HG02852 (cell line): ENCODE data around the gene ZNF236.
"Not testable (repeated sequence)": the region's sequence is repeated elsewhere in the genome, so short reads cannot be mapped to it uniquely, and the experiment has no call there.

Experiments
- ATAC-seq: cut with Tn5 transposase; IDR thresholded peaks from one replicate; pipeline ENCODE4 v1.9.1; 2021; ENCODE audit warnings: mild to moderate bottlenecking, moderate library complexity; ENCODE audit not compliant: unreplicated experiment

ZNF236 gene

GRCh38 chr18:76822506-76823160 lies at the start of gene ZNF236:
TSS of gene ZNF236 (plus strand) at chr18:76822557. CDS start at chr18:76822608, 51 bp downstream.
- ATAC-seq = peak; percentile 36

DNA sequence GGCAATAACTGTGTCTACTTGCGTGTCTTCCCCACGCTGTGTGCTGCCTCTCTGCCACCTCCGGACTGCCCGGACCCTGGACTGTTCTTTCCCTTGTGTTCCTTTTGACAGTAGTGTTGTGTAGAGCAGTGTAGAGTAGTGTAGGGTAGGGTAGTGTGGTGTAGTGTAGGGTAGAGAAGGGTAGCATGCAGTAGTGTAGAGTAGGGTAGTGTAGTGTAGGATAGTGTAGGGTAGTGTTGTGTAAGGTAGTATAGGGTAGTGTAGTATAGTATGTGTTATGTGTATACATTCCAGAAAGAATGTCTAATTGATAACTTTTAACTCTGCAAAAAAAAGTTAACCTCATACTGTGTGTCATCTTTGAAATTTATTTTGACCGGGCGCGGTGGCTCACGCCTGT lies 49.7 kb upstream of the ZNF236 start:
- no peak for ATAC-seq

GRCh38 chr18:76777036-76777435 lies 45.3 kb upstream of the ZNF236 start:
- ATAC-seq = not testable (repeated sequence)

DNA sequence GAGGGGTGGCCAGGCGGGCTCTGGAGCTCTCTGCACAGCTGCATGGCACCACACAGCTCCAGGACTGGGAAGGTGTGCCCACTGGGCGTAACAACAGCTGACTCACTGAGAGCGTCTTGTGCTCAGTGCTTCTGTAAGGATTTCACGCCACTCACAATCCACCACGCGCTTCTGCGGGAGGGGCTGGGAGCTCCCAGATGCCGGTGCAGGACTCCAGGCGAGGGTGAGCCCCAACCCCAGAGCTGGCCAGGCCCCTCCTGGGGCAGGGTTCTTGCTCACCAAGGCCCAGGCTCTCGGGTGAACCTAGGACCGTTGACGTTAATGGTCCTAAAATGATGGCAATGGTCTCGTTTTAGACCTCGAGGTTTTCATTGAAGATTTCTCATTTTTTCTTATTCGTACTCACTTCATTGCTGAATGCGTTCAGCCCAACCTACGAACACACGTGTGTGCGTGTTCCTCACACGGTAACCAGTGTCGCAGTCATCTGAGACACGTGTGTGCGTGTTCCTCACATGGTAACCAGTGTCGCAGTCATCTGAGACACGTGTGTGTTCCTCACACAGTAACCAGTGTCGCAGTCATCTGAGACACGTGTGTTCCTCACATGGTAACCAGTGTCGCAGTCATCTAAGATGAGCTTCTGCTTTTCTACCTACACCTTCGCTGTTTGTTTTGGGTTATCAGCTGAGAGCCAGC lies 38.4 kb upstream of the ZNF236 start:
- ATAC-seq = no peak

DNA sequence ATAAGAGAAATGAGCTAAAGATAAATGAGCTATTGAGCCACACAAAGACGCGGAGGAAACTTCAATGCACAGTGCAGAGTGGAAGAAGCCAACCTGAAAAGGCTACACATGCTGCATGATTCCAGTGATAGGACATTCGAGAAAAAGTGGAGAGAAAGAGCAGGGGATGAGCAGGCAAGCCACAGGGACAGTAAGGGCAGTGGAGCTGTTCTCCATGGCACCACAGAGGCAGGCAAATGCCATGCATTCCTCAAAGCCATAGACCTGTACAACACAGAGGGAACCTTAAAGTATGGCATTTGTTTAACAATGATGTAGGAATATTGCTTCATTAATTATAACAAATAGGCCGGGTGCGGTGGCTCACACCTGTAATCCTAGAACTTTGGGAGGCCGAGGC lies 36.5 kb upstream of the ZNF236 start:
- no peak for ATAC-seq

- no peak for ATAC-seq
These were observed 33.6 kb upstream of the ZNF236 start for GRCh38 chr18:76788571-76789317.

DNA sequence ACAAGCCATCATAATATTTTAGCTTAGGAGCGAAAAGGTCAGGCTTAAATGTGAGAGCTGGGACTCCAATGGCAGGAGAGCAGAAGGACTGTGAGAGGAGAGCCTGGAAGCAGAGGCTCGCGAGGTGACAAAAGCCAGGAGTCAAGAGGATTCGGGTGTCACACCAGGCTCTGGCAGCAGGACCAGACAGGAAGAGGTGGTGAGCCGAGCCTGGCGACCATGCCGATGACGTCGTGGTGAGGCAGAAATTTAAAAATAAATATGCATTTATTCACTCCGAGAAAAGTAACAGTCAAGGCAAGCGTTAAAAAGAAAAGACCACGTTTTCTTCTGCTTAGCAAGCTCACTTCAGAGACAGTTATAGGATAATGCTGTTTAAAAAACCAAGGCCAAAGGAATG lies 31.3 kb upstream of the ZNF236 start:
- no peak for ATAC-seq

DNA sequence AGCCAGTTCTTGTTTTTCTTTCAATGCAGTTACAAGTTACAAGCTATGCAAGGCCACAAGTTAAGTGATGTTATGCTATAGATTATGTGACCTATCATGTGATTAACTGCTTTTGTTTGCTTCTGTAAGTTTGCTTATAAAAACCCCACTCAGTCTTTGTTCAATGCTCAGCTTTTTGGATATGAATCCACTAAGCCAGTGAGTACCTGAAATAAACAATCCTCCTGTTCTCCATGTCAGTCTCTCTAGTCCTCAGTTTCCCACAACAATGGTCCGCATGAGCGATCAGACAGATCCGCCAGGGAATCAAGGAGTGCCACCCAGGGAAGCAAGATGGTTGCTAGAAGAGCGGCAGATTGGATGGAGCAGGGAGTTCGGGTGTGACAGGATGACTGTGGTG lies 30.7 kb upstream of the ZNF236 start:
- ATAC-seq = no peak

DNA sequence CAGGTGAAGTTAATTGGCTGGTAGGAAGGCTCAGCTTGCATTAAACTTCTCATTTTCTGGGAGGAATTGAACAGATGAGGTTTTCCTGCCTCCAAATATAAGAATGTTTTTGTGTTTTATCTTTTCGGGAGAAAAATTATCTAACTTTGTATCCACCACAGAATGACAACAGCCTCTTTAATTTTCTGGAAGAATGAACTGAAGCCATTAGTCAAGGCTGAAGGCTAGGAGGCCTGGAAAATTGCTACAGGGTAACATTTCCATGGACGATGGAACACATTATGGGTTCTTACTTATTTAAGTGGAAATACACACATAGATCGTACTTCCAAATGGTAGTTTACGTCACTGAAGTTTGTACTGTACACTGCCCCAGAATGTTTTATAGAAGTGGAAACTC lies 28.0 kb upstream of the ZNF236 start:
- ATAC-seq = no peak

DNA sequence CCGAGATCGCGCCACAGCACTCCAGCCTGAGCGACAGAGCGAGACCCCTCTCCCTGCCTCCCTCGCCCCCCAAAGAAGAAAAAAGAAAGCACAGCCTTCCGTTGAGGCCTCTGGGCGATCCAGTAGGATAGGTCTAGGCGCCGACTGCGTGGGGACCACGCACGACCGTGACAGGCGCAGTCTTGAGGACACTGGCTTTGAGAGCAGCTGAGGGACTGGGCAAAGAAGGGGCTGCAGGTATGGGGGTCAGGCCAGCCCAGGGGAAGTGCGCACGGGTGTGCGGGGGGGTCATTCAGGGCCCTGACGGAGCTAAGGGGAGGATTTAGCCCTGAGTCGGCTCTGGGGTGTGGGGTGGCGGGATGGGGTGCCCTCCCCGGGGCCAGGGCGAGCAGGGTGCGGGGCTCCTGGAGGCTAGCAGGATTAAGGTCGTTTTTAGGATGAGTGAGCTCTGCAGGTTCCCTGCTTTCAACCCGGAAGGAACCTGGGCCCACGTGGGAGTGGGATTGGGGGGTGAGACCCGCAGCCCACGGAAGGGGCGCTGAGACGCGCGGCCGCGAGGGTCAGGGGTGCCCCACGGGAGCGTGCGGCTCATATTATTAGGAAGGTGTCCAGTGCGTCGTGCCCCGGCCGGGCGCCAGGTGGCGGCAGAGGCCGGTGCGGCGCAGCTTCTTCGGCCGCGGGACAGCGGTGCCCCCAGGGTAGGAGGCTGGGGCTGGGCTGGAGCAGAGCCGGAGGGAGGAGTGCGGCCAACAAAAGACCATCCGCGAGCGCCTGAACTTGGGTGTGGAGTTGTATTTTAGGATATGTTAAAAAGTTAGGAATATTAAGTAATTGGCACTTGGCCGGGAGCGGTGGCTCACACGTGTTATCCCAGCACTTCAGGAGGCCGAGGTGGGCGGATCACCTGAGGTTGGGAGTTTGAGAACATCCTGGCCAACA lies 20.5 kb upstream of the ZNF236 start:
- peak; percentile 94 for ATAC-seq

DNA sequence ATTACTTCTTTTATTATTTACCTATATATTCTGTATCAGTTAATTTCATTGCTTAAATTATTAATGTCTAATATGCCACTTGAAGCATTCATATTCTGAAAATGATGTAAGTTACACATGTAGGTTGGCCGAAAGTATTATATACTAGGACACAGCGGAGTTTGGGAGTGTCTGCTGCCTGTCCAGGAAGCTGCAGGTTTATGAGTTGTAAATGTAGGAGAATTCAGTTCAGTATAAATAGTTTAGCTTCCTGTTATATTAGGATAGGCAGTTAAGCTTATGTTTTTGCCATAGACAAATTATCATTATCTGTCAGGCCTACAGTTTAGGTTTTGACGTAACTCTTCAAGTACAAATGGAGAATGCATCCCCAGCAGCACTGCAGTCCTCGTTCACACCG lies 18.9 kb upstream of the ZNF236 start:
- ATAC-seq = no peak

DNA sequence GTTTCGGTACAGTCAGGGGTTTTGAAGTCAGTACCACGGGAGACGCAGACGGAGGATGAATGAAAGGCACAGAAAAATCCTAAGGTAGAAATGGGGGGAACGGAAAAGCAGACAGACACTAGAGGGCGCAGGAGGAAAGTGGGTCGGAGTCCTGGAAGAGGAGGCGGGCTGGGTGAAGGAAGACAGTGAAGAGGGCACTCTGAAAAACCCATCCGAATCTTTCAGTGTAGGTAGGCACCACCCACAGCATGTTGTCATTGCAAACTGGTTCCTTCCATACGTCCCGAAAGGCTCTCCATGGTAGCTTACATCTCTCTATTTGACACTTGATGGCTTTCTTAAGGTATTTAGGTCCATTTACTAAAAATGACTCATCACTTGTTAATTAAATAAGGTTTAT lies 18.5 kb upstream of the ZNF236 start:
- peak; percentile 50 for ATAC-seq

DNA sequence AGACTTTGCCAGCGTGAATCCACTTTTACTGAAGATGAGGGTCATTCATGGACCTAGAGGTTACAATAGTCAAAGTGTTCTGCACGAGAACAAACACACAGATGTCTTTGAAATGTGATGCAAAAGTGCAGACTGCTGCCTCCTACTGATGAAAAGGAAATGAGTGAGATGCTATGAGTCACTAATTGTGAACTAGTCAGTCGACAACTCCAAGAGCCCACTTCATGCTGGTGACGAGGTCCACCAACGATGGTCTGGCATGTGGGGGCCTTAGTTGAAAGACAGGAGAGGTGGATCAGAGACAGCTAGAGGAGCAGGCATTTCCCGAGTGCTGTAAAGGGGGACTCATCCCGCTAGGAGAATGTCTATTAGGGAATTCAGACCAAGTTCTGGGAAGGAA lies 17.1 kb upstream of the ZNF236 start:
- ATAC-seq = no peak

DNA sequence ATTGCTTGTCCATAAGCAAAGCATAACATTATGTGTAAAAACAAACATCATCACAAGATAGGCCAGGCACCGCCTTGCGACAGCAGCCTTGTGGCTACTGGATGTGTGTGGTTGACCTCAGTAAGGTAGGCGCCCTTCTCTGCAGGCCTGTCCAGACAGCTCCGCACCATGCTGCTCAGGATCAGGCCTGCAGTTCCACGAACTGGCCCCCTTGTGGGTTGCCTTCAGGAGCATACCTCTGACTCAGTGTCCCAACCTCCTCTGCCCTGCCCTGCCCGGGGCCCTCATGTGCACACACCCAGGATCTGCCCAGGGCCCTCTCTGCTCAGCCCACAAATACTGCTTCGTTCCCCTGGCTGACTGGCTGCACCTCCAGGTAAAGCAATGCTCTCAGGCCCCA lies 16.1 kb upstream of the ZNF236 start:
- ATAC-seq = no peak

DNA sequence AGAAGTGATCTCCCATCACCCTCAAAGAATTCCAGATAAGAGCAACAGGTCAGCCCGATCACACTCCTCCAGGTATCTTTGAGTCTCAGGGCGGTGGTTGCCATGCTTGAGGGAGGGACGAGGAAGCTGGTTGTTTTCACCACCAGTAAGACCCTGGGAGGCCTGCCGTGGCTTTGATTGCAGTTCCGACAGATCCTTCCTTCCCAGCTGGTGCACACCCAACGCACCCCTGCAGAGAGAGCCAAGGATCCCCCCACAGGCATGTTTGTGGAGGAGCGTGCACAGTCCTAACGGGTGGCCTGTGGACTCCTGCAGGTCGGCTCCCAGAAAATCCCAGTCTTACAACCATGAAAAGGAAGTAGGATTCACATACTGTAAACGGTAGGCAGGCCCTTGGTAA lies 13.8 kb upstream of the ZNF236 start:
- ATAC-seq = no peak

GRCh38 chr18:76811530-76811929 lies 10.8 kb upstream of the ZNF236 start:
- ATAC-seq = peak; percentile 87

DNA sequence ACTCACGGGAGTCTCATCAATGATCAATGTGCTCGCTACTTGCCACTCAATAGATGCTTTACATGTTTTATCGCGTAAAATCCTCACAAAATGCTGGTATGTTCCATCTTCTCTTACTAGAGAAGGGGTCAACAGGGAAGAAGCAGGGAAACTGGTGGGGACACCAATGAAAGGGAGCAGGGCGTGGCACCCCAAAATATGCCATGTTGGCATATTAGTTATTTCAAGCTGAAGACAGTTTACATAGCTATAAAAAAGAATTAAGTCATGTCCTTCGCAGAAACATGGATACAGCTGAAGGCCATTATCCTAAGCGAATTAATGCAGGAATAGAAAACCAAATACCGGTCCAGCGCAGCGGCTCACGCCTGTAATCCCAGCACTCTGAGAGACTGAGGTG lies 8.1 kb upstream of the ZNF236 start:
- no peak for ATAC-seq

DNA sequence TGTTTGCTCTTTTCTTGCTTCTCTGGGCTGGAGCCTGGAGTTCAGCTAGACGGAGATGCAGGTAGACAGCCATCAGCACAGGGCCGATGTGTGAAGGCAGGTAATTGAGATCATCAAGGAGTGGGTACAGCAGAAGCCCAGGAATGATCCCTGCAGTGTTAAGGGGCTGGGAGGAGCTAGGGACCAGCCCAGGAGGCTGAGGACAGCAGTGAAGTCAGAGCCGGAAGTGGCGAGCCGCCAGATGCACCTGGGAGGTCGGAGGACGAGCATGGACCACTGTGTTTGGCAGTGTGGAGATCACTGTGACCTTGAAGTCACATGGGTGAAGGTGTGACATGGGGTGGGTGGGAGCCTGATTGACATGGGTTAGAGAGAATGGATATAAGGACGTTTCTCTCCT lies 6.2 kb upstream of the ZNF236 start:
- no peak for ATAC-seq

- ATAC-seq = no peak
These were observed 4.3 kb upstream of the ZNF236 start for GRCh38 chr18:76817888-76818611.

- ATAC-seq = no peak
These were observed 2.8 kb upstream of the ZNF236 start for GRCh38 chr18:76819411-76820136.
